Measurements from ENCODE around the gene CELSR3.

The CELSR3 gene

DNA sequence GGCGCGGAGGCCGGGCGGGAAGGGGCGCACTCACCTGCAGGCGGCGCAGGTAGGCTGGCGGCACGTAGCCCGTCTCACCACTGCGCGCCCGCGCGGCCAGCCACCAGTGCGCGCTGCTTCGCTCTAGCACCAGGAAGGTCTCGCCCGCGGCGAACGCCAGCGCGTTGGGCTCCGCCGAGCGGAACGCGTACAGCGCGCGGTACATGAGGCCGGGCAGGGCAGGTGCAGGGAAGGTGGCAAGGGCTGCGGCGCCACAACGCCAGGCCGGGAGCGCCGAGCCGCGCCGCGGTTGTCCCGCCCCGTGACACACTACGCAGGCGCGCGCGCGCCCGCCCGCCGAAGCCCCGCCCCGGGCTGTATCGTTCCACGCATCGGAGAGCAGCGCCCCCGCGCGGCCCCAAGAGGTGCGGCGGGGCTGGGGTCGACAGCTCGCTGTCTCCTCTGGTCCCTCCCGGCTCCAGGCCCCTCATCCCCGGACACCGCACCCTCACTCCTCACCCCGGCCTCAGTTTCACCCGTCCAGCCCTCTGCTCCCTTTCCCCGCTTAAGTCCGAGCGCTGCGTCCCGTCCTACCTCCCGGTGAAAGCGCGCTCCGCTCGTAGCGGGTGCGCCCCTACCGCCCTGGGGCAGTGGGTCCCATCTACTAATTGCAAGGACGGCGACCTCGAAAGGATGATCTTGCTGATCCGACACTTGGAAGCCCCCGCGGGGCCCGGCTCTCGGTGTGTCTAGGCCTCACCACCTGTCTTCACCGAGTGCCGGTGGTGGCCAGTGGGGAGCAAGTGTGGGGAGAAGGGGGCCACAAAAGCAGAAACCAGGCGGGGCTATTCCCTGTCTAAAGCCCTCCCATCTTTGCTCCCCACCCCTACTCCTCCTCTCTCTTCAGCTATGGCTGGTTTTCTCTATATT lies 23.2 kb upstream of the CELSR3 start, which contains the start of gene NCKIPSD:
Gene NCKIPSD, minus strand, starts transcription at position 313 of the 909 bp plus-strand sequence. Its CDS starts 108 bp downstream, at position 205.
- peak; percentile 88 for DNase-seq (ENCODE audit: low spot score)

DNA sequence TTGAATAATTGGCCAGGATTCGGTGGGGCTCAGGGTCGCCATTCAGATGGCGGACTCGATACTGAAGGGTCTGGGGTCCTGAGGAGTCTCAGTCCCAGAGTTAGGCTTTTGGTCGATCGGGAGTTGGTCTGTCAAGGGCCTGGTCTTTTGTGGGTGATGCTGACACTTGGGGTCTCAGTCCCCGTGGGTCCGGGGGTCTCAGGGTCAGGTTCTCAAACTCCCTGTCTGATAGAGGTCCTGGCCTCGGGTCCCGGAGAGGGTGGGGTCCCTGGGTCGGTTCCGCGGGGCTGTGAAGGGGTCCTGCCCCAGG lies 22.6 kb upstream of the CELSR3 start:
- DNase-seq (ENCODE audit: low spot score) = no peak

DNA sequence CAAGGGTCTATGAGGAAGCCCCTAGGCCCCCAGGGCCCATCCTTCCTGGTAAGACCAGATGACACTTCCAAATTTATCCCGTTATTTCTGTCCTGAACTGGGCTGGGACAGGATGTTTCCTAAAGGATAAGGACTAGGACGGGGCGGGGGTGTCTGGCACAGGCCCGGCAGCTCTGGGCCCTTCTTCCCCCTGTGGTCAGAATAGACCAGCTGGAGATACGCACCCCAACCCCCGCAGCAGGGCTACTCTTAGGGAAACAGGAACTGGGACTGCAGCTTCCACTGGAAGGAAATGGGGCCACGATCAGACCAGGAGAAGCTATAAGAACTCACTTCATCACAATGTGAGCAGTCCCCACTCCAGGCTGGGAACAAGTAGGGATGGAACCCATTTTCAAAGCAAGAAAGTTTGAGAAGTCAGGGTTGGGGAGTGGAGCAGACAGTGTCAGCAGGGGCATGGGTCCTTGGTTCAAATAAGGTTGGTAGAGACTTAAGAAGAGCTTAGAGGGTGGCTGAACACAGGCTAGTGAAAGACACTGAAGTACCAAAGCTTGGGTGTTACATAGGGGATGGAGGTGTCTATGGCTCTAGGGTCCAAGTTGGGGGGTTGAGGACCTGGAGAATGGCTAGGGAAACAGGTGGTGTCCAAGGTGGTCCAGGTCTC lies 21.9 kb upstream of the CELSR3 start:
- no peak for DNase-seq (ENCODE audit: low spot score)

DNA sequence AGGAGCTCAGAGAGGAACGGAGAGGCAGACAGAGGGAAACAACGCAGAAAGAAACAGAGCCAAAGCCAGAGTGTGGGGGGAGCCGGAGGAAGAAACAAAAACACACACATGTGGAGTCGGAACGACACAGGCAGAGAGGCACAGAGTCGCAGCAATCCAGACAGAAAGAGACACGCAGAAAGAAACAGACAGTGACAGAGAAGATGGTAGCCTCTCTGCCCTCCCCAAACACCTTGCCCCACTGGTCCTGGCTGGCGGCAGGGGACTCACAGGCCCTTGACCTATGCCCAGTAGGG lies 21.3 kb upstream of the CELSR3 start:
- DNase-seq (ENCODE audit: low spot score) = no peak

DNA sequence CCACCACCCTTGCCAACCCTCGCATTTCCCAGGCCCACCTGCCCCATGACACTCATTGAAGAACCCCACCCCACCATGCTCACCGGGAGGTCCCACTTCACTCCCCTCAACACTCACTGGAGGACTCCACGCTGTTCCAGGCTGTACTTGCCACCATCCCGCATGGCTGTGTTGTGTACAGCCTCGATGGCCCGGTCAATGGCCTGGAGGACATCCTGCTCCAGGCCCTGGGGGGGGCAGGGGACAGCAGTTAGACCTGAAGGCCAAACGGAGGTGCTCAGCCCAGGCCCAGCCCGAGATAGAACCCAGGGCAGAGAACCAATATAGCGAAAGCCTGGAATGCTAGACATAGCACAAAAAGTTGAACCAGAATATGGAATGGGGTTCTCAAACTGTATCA lies 20.1 kb upstream of the CELSR3 start:
- DNase-seq (ENCODE audit: low spot score) = no peak

DNA sequence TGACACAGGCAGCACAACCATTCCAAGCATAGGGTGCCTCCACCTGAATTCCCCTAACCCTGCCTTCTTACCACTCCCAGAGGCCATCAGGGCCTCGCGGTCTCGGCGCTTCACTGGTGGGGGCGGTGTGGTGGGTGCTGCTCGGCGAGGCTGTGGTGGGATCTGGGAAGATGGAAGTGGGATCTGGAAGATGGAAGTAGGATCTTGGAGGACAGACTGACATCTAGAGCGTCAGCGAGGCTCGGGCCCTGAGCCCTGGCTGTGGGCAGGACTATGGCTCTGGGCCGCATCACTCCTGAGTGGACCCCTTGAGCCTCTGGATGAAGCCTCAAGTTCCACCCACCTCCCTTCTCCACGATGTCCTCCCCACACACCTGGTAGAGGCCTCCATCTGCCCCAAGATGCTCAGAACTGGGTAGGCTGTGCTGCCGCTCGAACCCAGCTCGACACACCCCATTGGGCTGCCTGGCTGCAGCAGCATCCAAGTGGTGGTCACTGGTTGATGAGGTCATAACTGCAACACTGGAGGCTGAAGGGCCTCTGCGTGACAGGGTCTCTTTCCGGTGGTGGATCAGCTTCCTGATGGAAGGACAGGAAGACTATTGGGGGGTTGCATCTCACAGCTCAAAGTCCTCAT lies 19.4 kb upstream of the CELSR3 start:
- DNase-seq (ENCODE audit: low spot score) = no peak

DNA sequence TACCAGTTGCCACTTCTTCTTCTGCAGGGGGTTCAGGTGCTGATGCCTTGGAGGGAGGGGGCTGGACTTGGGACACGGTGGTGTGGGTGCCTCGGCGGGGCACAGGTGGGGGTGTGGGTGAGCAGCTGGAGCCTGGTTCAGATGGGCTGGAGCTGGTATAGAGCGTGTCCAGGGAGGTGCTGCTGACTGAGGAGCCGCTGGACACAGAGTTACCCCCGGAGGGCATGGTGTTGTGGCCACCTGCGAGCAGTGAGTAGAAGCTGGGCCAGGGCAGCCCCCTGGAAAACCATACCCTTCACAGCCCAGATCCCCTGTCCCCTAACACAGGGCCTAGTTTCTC lies 18.8 kb upstream of the CELSR3 start:
- DNase-seq (ENCODE audit: low spot score) = no peak

DNA sequence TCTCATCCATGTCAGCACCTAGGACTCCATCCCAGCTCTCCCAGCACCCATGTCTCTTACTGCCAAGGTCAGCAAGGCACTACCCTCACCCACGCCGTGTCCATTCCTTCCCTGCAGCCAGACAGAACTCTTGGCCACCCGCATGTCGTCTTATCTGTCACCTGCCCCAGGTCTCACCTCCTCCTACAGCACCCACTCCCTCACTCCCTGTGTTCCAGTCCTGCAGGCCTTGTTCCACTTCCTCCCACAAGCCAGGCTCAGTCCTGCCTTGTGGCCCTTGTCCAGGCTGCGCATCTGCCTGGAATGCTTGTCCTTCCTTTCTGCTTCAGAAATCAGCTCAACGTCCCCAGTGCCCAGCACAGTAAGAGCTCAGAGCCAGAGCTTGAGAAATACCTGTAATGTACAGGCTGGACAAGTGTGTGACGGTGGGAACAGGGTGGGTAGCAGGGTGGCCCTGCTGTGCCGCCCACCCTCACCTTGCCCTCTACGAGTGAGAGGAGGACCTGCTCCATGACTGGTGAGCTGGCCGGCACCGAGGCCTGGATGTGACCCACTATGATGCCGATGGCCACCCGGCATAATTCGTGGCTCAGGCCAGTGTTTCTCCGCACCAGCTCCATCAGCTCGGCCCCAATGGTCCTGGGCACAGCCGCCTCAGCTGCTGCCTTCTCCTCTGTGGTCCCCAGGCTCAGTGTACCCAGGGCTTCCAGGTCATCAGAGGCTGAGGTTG lies 18.3 kb upstream of the CELSR3 start:
- DNase-seq (ENCODE audit: low spot score) = no peak

DNA sequence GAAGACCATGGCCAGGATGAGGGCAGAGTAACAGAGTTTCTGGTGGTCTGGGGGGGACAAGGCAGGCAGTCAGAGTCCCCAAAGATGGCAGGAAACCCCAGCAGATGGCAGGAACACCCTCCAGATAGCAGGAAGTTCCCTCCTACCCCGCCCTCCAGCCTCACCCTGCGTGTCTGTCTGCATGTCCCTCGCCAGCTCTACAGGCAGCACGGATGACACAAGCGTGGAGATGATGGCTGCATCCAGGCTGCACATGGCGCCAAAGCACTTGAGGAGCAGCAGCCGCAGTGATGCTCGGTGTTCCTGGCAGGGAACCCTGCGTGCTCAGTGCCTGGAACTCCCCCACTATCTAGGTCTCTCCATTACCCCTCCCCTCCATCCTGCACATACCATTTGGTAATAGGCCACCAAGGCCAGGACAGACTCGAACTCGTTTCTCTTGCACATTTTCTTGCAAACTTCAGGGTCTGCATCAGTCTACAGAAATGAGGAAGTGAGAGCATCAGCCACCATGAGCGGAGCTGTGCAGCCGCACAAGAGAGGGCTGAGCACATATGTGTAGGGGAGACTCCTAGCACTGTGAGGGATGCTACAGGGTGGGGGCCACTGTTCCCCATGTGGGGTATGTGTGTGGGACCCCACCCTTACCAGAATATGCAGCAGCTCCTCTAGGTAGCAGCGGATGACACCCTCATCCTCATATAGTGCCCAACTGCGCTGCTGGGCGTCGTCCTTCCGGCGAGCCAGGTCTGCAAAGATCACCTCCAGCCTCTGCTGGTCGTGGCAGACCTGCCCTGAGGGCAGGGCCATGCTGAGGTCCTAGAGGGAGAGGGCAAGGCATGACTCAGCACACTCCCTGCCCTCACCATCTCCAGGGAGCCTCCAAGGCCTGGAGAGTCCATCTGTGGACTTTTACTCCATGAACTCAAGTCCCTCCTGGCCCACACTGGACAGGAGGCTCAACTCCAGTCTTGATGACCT lies 17.0 kb upstream of the CELSR3 start:
- no peak for DNase-seq (ENCODE audit: low spot score)

DNA sequence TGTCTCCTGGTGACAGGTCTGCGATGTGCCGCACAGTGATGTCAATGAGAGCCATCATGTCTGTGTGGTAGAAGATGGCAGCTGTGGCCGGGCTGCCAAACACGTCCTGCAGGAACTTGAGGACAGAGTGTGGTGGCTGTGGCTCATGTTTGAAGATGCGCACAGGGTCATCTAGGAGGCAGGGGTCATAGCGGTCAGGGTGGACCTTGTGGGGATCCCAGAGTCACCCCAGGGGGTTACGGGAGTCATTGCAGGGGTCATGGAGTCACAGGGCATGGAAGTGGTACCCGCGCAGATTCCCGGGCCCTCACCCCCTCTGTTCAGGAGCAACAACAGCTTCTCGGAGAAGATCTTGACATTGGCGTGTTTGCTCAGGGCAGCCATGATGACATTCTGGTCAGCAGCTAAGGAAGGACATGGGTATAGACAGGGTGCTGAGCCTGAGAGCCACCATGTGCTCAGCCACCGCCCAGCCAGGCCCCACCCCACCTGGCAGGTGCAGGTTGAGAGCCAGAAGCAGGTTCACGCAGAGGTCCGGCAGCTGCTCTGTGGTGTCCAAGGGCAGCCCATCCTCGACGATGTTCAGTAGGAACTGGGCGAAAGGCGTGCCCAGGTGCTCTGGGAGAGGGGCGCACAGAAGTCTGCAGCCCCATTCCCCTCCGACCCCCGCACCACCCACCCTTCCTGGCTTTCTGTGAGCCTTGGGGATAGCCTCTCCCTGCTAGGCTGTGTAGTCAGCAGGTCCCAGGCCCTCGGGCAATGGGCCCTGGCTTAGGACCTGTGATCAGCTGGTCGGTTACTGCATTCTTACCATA lies 16.1 kb upstream of the CELSR3 start:
- DNase-seq (ENCODE audit: low spot score) = no peak

DNA sequence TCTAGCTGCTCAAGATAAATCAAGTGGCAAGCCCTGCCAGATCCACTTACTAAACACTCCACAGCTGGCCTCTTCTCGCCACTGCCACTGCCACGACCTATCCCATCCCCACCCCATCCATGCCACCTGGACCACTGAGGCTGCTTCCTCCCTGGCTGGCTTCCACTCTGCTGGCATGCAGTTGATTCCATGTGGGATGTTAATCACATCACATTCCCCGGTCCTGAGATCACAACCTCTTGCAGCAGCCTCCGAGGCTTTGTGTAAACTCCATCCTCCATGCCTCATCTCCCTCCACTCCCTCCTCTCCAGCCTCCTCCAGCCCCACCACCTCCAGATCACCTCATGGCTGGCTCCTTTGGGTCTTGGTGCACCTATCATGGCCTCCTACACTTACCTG lies 15.4 kb upstream of the CELSR3 start:
- DNase-seq (ENCODE audit: low spot score) = peak; percentile 57

DNA sequence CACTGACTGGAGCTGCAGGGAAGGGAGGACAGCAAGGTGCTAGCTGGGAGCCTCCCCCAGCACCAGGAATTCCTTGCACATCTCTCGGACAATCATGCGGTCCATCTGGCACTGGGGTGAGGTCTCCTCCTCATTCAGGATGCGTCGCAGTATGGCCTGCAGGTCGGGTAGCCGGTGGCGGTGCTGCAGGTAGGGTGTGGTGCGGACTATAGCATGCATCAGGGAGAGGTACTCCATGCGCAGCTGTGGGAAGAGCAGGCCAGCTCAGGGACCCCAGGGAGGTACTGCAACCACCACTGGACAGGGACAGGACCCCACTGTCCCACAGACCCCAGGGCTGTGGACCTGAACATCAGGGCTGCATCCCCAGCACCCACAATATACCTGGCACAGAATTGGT lies 11.8 kb upstream of the CELSR3 start:
- no peak for DNase-seq (ENCODE audit: low spot score)

DNA sequence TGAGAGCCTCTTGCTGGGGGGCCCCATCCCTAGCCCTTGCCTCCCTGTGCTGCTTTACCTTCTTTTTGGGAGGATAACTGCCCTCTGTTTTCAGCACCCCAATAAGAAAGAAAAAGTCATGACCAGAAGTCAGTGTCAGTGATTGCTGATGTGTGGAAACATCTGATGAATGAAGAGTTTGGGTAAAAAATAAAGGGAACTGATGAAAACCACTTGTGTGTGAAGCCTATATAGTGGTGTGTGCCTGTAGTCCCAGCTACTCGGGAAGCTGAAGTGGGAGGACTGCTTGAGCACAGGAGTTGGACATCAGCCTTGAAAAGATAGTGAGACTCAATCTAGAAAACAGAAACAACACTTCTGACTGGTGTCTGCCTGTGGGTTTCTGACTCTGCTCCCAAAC lies 9.8 kb upstream of the CELSR3 start:
- DNase-seq (ENCODE audit: low spot score) = no peak

DNA sequence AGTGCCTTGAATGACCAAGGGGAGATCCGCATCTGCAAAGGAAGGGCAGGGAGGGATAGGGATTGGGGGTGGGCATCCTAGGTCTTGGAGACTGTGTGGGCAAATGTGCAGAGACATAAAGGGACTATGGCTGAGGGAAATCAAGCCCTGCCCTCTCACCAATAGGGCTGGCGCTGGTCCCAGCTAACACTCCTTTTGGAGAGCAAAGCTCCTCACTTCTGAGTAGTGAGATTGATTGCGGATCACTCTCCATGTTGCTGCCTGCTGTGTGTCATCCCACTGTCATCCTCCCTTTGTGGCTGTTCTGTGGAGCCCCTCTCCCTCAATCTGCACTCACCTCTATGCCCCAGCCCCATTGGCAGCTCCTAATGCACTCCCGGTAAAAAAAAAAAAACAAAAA lies 2.2 kb upstream of the CELSR3 start:
- no peak for DNase-seq (ENCODE audit: low spot score)

DNA sequence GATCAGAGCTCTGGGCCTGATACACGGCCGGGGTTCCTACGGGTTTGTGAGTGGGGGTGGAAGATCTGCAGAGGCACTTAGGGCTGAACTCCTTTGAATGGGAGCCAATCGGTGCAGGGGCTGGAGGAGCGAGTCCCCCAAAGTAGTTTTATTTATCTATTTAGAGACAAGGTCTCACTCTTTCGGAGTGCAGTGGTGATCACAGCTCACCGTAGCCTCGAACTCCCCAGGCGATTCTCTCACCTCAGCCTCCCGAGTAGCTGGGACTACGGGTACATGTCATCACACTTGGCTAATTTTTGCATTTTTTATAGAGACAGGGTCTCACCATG lies 1.6 kb upstream of the CELSR3 start:
- no peak for DNase-seq (ENCODE audit: low spot score)

DNA sequence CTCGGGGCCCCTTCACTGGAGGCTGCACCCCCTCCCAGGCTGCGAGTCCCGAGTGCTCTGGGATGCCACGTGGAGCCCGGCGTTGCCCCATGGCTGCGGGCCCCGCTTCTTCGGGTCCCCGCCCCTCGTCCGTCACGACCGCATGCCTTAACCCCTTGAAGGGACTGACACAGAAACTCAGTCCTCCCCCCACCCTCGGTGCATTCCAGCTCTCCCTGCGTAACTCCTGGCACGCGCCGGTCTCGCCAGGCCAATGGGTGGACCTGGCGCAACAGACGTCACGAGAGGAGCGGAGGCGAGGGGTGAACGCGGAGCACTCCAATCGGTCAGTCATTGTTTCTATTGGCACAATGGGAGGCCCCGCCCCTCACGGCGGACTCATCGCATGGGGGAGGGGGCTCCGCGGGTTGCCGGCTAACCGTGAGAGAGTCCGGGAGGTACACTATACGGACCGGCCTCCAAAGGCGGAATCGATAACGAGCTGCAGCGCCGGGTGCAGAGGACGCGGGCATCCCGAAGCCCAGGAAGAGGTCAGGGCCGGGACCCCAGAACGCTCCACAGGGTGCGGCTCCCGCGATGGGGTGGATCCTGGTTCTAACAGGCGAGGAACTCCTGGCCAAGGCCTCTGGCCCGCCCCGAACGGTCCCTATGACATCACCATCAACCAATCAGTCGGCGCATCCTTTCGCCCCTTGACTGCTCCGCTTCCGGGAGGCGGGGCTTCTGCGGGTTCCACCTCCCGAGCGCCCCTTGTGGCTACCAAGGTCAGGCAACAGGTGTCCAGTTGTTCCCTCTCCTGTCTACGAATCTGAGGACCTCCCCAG lies 1.0 kb upstream of the CELSR3 start:
- DNase-seq (ENCODE audit: low spot score) = peak; percentile 99

DNA sequence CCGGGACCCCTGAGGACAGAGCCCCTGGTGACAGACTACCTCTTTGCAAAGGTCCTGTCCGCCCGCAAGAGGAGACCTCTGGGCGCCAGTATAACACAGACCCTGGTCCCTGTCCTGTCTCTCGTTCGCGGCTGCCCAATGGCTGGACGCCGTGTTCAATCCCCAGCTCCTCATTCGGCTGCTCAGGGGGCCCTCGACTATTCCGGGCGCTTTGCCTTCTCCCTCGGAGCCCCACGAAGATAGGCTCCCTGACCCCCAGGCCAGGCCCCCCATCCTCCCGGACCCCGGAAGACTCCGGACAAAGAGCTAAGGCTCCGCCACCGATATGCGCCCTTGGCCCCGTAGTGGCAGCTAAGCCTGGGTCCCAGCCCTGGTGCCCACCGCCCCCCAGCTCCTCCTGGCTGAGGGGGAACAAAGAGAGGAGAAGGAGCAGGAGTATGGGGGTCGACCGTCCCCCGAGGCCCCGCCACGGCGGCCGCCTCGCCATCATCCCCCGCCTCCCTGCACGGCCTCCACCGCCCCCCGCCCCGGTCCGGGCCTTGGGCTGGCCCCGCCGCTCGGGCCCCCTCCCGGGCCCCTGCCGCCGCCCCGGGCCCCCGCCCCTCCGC lies 437 bp downstream of the CELSR3 start:
- no peak for DNase-seq (ENCODE audit: low spot score)

DNA sequence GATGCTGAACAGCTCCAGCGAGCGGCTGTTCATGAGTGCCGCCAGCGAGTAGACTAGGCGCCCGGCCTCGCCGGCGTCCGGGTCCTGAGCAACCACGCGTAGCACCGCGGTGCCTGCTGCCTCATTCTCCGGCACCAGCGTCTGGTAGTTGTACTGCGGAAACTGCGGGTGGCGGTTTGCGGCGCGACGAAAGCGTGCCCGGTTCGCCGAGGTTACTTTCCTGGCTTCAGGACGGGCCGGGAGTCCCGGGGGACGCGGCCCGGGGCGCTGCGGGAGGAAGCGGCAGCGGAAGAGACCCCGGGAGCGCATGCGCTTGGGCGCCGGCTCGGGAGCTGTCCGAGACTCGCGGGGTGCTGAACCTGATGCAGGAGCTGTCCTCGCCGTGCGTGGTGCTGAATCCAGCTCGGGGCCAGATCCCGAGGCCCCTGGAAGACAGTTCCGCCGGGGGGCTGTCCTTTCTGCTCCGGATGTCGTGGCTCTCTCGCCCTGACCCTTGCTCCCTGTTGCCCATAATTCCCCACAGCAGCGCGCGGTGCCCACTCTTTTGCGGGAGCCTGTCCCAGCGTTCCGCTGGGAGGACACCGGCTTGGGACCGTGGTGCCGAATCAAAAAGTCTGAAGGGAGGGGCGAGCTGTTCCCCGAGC lies 1.1 kb downstream of the CELSR3 start:
- peak; percentile 71 for DNase-seq (ENCODE audit: low spot score)

DNA sequence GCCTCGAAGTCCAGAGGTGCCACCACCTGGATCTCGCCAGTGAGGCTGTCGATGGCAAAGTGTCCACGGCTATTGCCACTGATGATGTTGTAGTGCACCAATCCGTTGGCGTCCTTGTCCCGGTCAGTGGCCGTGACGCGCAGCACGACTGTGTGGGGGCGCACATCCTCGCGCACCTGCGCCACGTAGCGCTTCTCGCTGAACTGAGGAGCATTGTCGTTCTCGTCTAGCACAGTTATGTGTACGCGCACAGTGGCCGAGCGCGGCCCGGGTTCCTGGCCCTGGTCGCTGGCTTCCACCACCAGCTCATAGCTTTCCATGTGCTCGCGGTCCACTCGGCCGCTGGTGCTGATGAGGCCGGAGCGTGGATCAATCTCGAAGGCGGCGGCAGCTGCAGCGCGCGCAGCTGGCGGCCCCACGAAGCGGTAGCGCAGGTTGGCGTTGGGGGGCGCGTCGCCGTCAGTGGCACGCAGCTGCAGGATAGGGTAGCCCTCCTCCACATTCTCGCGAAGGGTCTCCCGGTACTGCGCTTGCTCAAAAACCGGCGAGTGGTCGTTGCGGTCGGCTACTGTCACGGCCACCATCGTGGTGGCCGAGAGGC lies 1.8 kb downstream of the CELSR3 start:
- no peak for DNase-seq (ENCODE audit: low spot score)
